Cardiac fibroblast (primary cell): Measurements from ENCODE around the gene BEX3.

Experiments
- DNase-seq, 2 donors: peaks; one replicate each; pipeline versions ENCODE4 v3.0.0 to v3.0.0-alpha.2; 2010; ENCODE audit warnings: low read depth in 2 of 2
- H3K4me3 ChIP-seq, 2 donors: replicated peaks in 1 of 2; 1 replicate in 1 of 2; 2 replicates in 1 of 2; pipeline ENCODE4 v1.5.1; 2011; ENCODE audit warnings: low read depth in 2 of 2, low read length in 2 of 2, mild to moderate bottlenecking in 2 of 2, moderate library complexity in 1 of 2
- CTCF ChIP-seq: IDR thresholded peaks from one replicate; pipeline ENCODE4 v1.5.1; 2011; ENCODE audit warnings: low read depth, mild to moderate bottlenecking, low read length, inconsistent platforms

The BEX3 gene

GRCh38 chrX:103361798-103362197 is 14.5 kb upstream of the BEX3 start:
- DNase-seq: no peak
- no peak overlapping the region for H3K4me3 ChIP-seq
- TF ChIP-seq CTCF: no peak

- peak; percentile 62 to 67 for DNase-seq
- H3K4me3 ChIP-seq: no peak overlapping the region
- TF ChIP-seq CTCF: no peak
These were observed 13.9 kb upstream of the BEX3 start for GRCh38 chrX:103362474-103362873.

GRCh38 chrX:103363046-103363445 is 13.3 kb upstream of the BEX3 start:
- TF ChIP-seq CTCF: no peak
- no peak overlapping the region for H3K4me3 ChIP-seq
- no peak for DNase-seq

GRCh38 chrX:103367502-103367901 is 8.8 kb upstream of the BEX3 start:
- no peak overlapping the region for H3K4me3 ChIP-seq
- no peak for DNase-seq
- no peak for TF ChIP-seq CTCF

GRCh38 chrX:103369479-103369878 is 6.9 kb upstream of the BEX3 start:
- H3K4me3 ChIP-seq: no peak overlapping the region
- DNase-seq: no peak
- TF ChIP-seq CTCF: no peak

- DNase-seq: no peak
- H3K4me3 ChIP-seq: no peak overlapping the region
- TF ChIP-seq CTCF: no peak
These were observed 3.5 kb upstream of the BEX3 start for GRCh38 chrX:103372886-103373285.

GRCh38 chrX:103373581-103373980 is 2.8 kb upstream of the BEX3 start:
- no peak for TF ChIP-seq CTCF
- H3K4me3 ChIP-seq: no peak overlapping the region

More at GRCh38 chrX:103373581-103373980, 2.8 kb upstream of the BEX3 start:
- peak in 1 of 2 donors; percentile 62 for DNase-seq
